Activated CD4-positive, CD25-positive, alpha-beta regulatory T cell (primary cell): ENCODE measurements around the gene MACO1.

ENCODE experiments used
- DNase-seq, 4 experiments: peaks; one replicate each; lab custom pipeline; 2025; lab: John Stamatoyannopoulos, UW

The MACO1 gene

DNA sequence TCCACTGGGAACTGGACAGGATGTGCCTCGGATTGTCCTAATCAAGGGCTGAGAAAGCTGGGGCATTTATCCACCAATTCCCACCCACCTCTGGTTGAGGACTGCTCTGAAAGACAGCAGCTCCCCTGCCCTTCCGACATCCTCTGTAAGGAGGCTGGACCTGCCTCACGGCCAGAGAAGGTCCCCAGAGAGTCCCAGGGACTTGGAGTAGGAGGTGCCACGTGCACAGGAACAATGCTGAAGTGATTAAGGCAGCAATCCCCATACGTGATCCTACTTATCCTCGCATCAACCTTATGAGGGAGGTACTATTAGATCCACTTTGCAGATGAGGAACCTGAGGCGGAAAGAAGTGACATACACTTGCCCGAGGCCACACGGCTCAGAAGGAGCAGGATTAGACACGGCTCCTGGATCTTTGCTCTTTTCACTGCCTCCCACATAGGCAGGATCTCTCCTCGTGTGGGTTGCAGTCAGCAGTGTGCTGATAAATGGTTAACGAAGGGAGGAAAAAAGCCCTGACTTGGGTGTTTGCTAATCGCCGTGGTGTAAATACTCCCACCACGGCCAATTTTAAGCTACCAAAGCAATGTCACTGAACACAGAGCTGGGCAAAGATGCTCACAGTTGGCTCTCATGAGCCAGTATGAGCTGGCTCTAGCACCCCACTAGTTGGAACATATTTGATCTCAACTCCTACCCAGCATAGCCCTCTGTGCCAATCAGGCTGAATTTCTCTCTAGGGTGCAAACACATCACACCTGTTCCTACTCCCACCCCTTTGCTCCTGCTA lies 94.1 kb downstream of the MACO1 start:
- DNase-seq: no peak

DNA sequence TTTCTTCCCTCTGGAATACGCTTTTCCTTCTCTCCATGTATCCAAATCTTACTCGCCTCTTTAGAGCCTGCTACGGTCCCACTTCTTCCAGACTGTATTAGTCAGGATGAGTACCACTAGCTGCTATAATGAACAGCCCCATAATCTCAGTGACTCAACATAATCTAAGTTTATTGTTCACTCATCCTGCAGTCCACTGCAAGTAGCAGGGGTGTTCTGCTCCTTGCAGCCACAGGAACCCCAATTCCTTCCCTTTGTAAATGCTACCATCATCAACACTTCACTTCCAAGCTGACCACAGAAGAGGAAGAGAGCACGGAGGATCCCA lies 94.6 kb downstream of the MACO1 start:
- no peak for DNase-seq

DNA sequence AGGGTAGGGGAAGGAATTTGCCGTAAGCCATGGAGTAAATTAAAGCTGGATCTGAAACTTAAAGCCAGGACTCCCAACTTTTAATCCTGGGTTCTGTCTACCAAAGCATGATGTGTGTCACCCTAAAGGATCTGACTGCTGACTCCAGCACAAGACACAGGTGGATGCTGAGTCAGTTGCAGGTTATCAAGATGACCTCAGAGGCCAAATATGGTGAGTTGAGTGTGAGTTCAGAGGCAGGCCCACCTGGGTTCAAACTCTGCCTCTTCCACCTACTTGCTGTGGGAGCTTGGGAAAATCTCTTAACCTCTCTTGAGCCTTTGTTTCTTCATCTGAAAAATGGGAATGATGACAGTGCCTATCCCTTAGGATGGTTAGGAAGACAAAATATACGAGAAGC lies 96.1 kb downstream of the MACO1 start:
- DNase-seq: no peak

GRCh38 chr1:25527226-25527846 lies 96.6 kb downstream of the MACO1 start:
- DNase-seq: no peak

DNA sequence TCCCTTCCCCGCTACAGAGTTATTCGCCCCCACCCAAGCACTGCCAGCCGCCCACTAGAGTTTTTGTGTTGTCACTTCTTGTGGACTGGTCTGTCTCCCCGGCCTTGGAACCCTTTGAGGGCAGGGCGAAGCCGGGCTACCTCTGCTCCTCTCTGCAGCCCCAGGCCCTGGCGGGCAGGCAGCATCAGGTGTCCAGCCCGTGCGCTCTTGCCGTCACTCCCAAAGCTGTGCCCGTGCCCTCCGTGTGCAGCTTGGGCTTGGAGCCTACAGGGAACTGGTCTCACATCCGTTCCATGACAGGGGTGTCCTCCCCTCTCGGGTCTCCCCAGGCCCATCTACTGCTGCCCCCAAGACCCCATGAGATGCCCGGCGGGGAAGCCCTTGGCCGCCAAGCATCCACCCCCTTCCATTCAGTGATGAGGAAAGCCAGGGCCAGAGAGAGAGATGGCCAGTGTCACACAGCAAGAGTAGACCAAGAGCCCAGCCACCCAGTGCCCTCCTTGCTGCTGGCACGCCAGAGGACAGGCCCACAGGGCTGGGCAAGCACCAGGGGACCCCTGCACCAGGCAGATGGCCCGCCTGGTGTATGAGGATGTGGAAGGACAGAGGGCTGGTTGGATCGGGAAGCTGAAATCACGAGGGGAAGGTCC lies 97.4 kb downstream of the MACO1 start:
- no peak for DNase-seq

DNA sequence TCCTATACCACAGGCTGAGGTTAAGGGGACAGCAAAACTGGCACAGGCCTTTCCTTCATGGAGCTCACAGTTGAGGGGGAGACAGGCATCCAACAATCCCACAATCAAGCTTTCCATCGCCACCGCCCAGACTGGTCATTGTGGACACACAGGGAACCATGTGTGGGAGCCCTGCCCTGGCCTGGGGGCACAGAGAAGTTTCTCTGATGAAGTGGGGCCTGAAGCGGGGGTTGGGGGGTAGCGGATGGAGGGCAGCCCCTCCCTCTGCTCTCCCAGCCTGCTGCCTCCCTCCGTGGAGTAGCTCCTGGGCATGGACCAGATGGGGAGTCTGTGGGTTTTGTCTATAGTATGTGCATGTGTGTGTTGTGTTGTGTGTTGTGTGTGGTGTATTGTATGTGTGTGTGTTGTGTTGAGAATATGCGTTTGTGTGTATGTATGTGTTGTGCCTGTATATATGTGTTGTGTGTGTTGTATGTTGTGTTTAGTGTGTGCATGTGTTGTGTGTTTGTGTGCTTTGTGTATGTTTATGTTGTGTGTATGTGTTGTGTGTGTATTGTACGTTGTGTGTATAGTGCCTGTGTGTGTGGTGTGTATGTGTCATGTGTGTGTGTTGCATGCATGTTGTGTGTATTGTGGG lies 98.3 kb downstream of the MACO1 start:
- no peak for DNase-seq

GRCh38 chr1:25529518-25530185 lies 99.0 kb downstream of the MACO1 start:
- no peak for DNase-seq

GRCh38 chr1:25530186-25531081 lies 99.7 kb downstream of the MACO1 start:
- DNase-seq: no peak

- DNase-seq: no peak
These were observed 100.4 kb downstream of the MACO1 start for GRCh38 chr1:25531082-25531461.

GRCh38 chr1:25532970-25533369 lies 102.3 kb downstream of the MACO1 start:
- DNase-seq: no peak

DNA sequence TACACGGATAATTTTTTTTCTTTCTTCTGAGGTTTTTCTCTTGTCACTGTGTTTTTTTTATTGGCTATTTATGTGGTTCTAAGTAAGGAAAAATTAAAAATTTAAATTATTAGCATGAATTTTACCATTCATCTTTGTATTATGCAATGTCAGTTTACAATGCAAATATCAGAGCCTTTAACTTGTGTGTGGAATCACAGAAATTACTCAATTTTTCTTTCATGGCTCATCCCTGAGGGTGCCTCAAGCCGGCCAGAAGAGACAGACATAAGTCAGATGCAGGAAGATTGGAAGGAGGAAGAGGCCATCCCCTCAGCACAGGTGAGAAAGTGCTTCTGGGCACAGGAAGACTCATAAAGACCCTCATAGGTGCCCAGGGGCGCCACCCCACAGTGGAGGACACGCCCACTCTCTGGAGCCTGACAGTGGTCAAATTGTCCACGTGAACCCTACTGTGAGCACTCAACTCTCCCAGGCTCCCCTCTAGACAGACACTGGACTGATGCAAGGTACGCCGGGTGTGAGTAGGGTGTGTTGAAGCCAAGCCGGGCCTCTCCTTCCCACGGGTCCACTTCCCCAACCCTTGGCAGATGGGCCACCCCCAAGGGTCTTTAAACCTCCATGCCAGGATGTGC lies 103.2 kb downstream of the MACO1 start:
- DNase-seq: no peak

DNA sequence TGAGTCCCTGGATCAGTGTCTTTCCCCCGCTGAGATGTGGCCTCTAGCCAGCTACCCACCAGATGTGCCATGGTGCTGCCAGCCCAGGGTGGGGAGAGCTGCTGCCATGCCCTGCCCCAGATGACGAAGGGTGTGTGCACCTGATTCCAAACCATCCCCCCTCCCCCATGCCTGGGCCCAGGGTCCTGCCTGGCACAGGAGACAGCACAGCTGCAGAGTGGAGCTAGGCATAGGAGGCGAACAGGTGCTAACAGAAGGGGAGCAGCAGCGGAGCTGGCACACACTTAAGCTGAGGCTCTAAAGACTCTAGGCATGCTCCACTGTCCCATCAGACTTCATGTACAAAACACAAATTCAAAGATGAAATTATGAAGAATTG lies 103.7 kb downstream of the MACO1 start:
- DNase-seq: no peak

- DNase-seq: no peak
These were observed 105.4 kb downstream of the MACO1 start for GRCh38 chr1:25536124-25536523.

DNA sequence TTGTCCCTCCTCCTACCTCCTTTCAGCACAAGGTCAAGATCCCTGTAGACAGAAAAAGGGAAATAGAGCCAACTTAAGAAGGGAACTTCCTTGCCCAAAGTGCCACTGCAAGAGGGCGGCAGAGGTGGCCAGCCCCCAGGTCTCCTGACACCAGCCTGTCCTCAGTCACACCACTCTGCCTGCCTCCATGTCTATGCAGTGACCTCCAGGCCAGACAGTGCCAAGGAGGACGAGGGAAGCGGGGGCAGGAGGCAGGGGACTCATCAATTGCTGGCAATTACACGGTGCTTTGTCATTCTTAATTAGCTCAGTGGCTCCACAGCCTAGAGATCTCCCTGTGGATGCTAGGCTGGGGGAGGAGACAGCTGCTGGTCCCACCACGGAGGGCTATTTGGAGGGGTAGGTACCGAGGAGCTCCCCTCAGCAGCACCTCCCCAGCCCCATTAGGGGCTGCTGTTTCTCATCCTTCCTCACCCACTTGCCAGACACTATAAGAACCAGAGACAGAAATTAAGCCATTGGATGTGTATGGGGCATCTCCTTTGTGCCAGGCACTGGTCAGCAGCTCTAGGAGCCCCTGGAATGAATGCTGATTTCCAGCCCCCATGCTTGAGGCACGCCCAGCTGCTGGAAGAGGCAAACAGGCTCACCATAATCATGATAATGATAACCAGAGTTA lies 106.6 kb downstream of the MACO1 start:
- DNase-seq: no peak

- DNase-seq: no peak
These were observed 107.6 kb downstream of the MACO1 start for GRCh38 chr1:25538191-25538767.

DNA sequence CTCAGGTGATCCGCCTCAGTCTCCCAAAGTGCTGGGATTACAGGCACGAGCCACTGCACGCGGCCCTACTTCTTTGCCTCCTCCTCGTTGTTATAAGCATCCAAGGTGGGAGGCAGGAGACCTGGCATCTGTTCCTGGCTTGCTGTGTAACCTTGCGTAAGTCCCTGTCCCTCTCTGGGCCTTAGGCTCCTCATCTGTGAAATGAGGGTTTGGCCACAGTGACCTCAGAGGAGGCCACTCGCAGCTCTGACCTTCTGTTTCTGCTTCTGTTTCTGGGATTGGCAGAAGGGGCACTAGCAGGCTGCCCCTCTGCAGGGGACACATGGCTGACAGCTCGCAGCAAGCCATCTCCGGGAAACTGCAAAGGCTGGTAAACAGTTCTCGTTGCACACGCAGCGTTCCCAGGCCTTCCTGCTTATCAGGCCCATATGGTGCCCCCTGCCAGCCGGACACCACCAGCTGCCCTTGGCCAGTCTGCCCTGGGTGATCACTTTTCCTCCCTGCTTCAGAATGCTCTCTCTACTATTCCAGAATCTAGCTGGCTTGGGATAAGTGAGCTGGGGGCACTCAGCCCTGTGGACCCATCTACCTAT lies 110.1 kb downstream of the MACO1 start:
- DNase-seq: no peak

GRCh38 chr1:25541425-25541824 lies 110.7 kb downstream of the MACO1 start:
- DNase-seq: no peak

DNA sequence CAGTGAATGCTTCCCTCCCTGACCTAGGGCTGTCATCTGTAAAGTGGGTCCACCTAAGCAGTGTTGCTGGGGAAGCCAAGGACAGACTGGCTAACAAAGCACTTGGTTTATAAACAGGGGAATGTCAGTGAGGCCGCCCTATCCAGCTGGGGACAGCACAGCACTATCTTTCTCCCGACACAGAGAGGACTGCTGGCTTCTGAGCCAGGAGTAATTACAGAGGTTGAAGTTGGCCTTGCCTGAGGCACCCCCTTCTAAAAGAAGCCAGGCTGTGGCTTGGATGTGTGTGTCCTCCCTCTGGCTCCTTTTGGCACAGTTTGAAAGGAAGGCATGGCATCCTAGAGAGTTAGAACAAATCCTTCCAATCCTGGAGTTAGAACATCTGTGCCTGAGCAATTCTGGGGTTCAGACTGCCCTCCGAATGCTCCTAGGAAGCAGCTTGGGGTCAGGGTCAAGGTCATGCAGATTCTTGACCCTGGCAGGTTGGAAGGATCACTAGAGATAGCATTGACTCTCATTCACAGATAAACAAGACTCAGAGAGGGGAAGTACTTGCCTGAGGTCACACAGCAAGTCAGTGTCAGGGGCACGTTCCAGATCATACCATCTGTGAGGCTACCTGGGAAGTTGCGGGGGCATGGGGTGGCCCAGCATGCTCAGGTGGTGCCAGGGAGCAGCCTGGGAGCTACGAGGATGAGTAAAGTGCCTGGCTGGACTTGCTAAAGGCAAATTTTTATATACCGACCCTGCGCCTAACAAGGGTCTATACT lies 111.4 kb downstream of the MACO1 start:
- DNase-seq: no peak

DNA sequence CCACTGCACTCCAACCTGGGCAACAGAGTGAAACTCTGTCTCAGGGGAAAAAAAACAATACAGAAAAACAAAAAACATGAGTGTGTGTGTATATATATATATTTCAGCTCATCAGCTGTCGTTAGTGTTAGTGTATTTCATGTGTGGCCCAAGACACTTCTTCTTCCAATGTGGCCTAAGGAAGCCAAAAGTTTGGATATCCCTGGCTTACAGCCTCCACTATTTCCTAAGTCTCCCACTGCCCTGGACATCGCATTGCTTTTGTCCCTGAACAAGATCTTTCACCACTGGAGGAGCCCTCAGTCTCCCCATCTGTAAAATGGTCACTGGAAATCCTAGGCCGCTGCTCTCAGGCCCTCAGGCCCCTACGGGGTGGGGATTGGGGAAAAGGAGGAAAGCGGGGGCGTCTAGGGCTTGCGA lies 112.3 kb downstream of the MACO1 start:
- DNase-seq: no peak
